ENCODE measurements around the gene ACACA. TPM values are rescaled to one million over a fixed set of nuclear protein-coding genes. Genes with fewer than 3 reads are reported as not detected.

Gene ACACA
- total and polyA plus RNA-seq, 2 donors (not counting 1 experiment from before 2014, with no cell fraction given) = 45.2 to 123 TPM

DNA sequence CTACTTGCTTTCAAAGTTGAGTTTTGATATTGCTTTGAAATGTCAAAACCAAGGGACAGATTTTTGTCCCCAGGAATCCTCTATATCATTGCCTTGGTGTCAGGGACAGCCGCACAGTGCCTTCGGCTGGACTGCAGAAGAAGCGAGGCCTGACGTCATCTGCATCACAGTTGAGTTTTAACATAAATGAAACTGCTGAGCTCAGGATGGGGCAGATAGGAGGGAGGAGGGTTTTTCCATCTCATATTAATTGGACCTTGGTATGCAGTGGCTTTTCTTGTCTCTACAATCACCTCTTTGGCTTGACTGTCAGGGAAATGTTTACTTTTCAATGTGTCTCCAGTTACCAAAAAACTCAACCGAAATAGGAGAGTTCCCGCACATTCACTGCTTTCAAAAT lies 346.5 kb downstream of the ACACA start:
- Histone ChIP-seq H2AFZ (ENCODE audit: low read length) (no peak overlapping the region), H3K4me1 (ENCODE audit: control insufficient read depth, extremely low read depth, insufficient read depth, low read length) (no peaks in the 10 kb centered on the region), H3K9ac (ENCODE audit: insufficient read depth, low read length) (no peak overlapping the region), H3K36me3 (ENCODE audit: control insufficient read depth, insufficient read depth, low read length) (no peaks in the 10 kb centered on the region), H3K27me3 (ENCODE audit: control insufficient read depth, insufficient read depth, low read length) (peaks cover 6% of the 10 kb centered on the region), H3K9me3 (ENCODE audit: control insufficient read depth, insufficient read depth, low read depth, low read length) (no peaks in the 10 kb centered on the region), H3K27ac (ENCODE audit: insufficient read depth, low read length) (no peak overlapping the region), H4K20me1 (ENCODE audit: control insufficient read depth, extremely low read depth, insufficient read depth, low read length) (no peaks in the 10 kb centered on the region), H3K4me2 (ENCODE audit: extremely low read depth, insufficient read depth, low read length) (no peak overlapping the region), H3K4me3 (replicated peaks in 1 of 4; ENCODE audit: control extremely low read depth in 1 of 4, insufficient read depth in 1 of 4, low read depth in 3 of 4, low read length in 4 of 4) (no peak overlapping the region), H3K79me2 (ENCODE audit: control insufficient read depth, insufficient read depth, low read length) (no peaks in the 10 kb centered on the region)
- DNase-seq (ENCODE audit: low read depth in 2 of 2) = no peak
- TF ChIP-seq CTCF (conservative IDR thresholded peaks at IDR 0.05 in 1 of 2, IDR thresholded peaks at IDR 0.05 in 1 of 2; ENCODE audit: low read depth in 1 of 2, low read length in 2 of 2) (no peak), EZH2 (IDR thresholded peaks at IDR 0.05; ENCODE audit: low read length, missing control alignments) (no peak)

DNA sequence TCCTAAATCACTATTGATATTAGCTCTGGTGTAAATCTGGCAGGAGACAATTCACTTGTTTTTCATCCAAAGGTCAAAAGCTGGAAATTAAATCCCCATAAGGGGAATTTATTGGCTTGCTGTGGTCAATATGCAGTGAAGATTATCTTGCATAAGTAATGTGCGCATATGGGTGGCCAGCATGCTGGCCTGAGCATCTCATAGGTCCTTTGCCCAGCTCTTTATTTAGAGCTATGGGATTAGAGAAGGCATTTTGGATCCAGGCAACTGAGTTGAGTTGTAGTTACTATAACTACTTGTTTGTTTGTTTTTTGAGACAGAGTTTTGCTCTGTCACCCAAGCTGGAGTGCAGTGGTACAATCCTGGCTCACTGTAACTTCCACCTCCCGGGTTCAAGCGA lies 347.1 kb downstream of the ACACA start:
- DNase-seq (ENCODE audit: low read depth in 2 of 2) = no peak
- Histone ChIP-seq H3K27ac (ENCODE audit: insufficient read depth, low read length) (no peak overlapping the region), H3K4me2 (ENCODE audit: extremely low read depth, insufficient read depth, low read length) (no peak overlapping the region), H3K4me3 (replicated peaks in 1 of 4; ENCODE audit: control extremely low read depth in 1 of 4, insufficient read depth in 1 of 4, low read depth in 3 of 4, low read length in 4 of 4) (no peak overlapping the region), H2AFZ (ENCODE audit: low read length) (no peak overlapping the region), H3K9me3 (ENCODE audit: control insufficient read depth, insufficient read depth, low read depth, low read length) (no peaks in the 10 kb centered on the region), H3K27me3 (ENCODE audit: control insufficient read depth, insufficient read depth, low read length) (peaks cover 3% of the 10 kb centered on the region), H3K4me1 (ENCODE audit: control insufficient read depth, extremely low read depth, insufficient read depth, low read length) (no peaks in the 10 kb centered on the region), H3K9ac (ENCODE audit: insufficient read depth, low read length) (no peak overlapping the region), H4K20me1 (ENCODE audit: control insufficient read depth, extremely low read depth, insufficient read depth, low read length) (no peaks in the 10 kb centered on the region), H3K79me2 (ENCODE audit: control insufficient read depth, insufficient read depth, low read length) (no peaks in the 10 kb centered on the region), H3K36me3 (ENCODE audit: control insufficient read depth, insufficient read depth, low read length) (no peaks in the 10 kb centered on the region)
- TF ChIP-seq CTCF (conservative IDR thresholded peaks at IDR 0.05 in 1 of 2, IDR thresholded peaks at IDR 0.05 in 1 of 2; ENCODE audit: low read depth in 1 of 2, low read length in 2 of 2) (no peak), EZH2 (IDR thresholded peaks at IDR 0.05; ENCODE audit: low read length, missing control alignments) (no peak)

DNA sequence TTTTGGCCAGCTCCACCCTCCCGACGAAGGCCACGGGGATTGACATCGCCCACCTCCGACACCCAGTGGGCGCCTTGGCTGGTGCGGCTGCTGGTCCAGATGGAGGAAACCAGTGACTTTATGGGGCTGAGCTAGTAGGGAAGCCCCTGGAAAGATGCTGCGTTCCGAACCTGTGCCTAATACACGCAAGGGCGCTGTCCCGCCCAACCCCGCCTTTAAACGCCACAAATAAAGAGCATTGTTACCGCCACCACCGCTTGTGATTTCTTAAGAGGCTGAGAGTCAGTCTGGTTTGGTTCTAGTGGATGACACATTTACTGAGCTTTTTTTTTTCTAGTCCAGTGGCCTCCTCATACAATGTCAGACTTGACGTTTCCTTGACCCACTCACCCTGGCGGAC lies 350.0 kb downstream of the ACACA start:
- TF ChIP-seq CTCF (conservative IDR thresholded peaks at IDR 0.05 in 1 of 2, IDR thresholded peaks at IDR 0.05 in 1 of 2; ENCODE audit: low read depth in 1 of 2, low read length in 2 of 2) = no peak
- TF ChIP-seq EZH2 (IDR thresholded peaks at IDR 0.05; ENCODE audit: low read length, missing control alignments) = no peak
- no peaks in the 10 kb centered on the region for H4K20me1 ChIP-seq (ENCODE audit: control insufficient read depth, extremely low read depth, insufficient read depth, low read length)
- no peak overlapping the region for H3K4me3 ChIP-seq (replicated peaks in 1 of 4; ENCODE audit: control extremely low read depth in 1 of 4, insufficient read depth in 1 of 4, low read depth in 3 of 4, low read length in 4 of 4)
- H3K4me1 ChIP-seq (ENCODE audit: control insufficient read depth, extremely low read depth, insufficient read depth, low read length) = no peaks in the 10 kb centered on the region
- no peaks in the 10 kb centered on the region for H3K79me2 ChIP-seq (ENCODE audit: control insufficient read depth, insufficient read depth, low read length)
- H3K9me3 ChIP-seq (ENCODE audit: control insufficient read depth, insufficient read depth, low read depth, low read length) = no peaks in the 10 kb centered on the region
- H3K27ac ChIP-seq (ENCODE audit: insufficient read depth, low read length) = no peak overlapping the region
- H3K36me3 ChIP-seq (ENCODE audit: control insufficient read depth, insufficient read depth, low read length) = no peaks in the 10 kb centered on the region
- H3K27me3 ChIP-seq (ENCODE audit: control insufficient read depth, insufficient read depth, low read length) = no peaks in the 10 kb centered on the region
- H2AFZ ChIP-seq (ENCODE audit: low read length) = no peak overlapping the region
- H3K9ac ChIP-seq (ENCODE audit: insufficient read depth, low read length) = no peak overlapping the region
- no peak for DNase-seq (ENCODE audit: low read depth in 2 of 2)
- H3K4me2 ChIP-seq (ENCODE audit: extremely low read depth, insufficient read depth, low read length) = no peak overlapping the region

Data from fibroblast of lung (primary cell).